ENCODE measurements around the gene TMEM178B.
"Not testable (repeated sequence)": the region's sequence is repeated elsewhere in the genome, so short reads cannot be mapped to it uniquely, and the experiment has no call there.

Gene TMEM178B

GRCh38 chr7:141045126-141045841, 28.6 kb upstream of the TMEM178B start:
- H3K4me1 ChIP-seq = peaks cover 0 to 3% (median 0%) of the 10 kb centered on the region in 10 experiments; a peak in 4 of 20 replicates
- H3K4me2 ChIP-seq = no peak overlapping the region
- no peaks in the 10 kb centered on the region for H4K20me1 ChIP-seq
- peaks cover 0 to 4% (median 0%) of the 10 kb centered on the region in 11 experiments; a peak in 1 of 22 replicates for H3K9me3 ChIP-seq (replicated peaks in 1 of 11)
- TF ChIP-seq Cebpa-rat (IDR thresholded peaks at IDR 0.05) = no peak
- no peaks in the 10 kb centered on the region for H3K36me3 ChIP-seq
- H3K27ac ChIP-seq = no peak overlapping the region
- H3K27me3 ChIP-seq = no peaks in the 10 kb centered on the region
- no peak overlapping the region for H3K4me3 ChIP-seq
- H3K9ac ChIP-seq = no peak overlapping the region

GRCh38 chr7:141045842-141046620, 27.8 kb upstream of the TMEM178B start:
- Histone ChIP-seq H3K9ac (no peak overlapping the region), H3K4me3 (no peak overlapping the region), H4K20me1 (no peaks in the 10 kb centered on the region), H3K36me3 (no peaks in the 10 kb centered on the region), H3K27me3 (no peaks in the 10 kb centered on the region), H3K9me3 (replicated peaks in 1 of 11) (peaks cover 0 to 4% (median 0%) of the 10 kb centered on the region in 11 experiments; a peak in 1 of 22 replicates), H3K4me2 (no peak overlapping the region), H3K27ac (no peak overlapping the region), H3K4me1 (peaks cover 0 to 3% (median 0%) of the 10 kb centered on the region in 10 experiments; a peak in 3 of 20 replicates)
- TF ChIP-seq Cebpa-rat (IDR thresholded peaks at IDR 0.05) = no peak

GRCh38 chr7:141053626-141054025, 20.2 kb upstream of the TMEM178B start:
- TF ChIP-seq Cebpa-rat (IDR thresholded peaks at IDR 0.05) = peak in 3 of 11 experiments; percentile 9 to 49 (median 39); a peak in 3 of 22 replicates
- H3K4me1 ChIP-seq = peaks cover 0 to 20% (median 0%) of the 10 kb centered on the region in 10 experiments; a peak in 9 of 20 replicates
- H3K9me3 ChIP-seq (replicated peaks in 1 of 11) = peaks cover 0 to 13% (median 3%) of the 10 kb centered on the region in 11 experiments; a peak in 9 of 22 replicates
- no peaks in the 10 kb centered on the region for H3K27me3 ChIP-seq
- peak overlapping the region in 1 of 11 experiments; percentile 52; a peak in 3 of 22 replicates for H3K27ac ChIP-seq
- no peaks in the 10 kb centered on the region for H4K20me1 ChIP-seq
- no peak overlapping the region for H3K4me3 ChIP-seq
- H3K4me2 ChIP-seq = peak overlapping the region in 5 of 11 experiments; percentile 14 to 57 (median 38); a peak in 8 of 22 replicates
- no peak overlapping the region for H3K9ac ChIP-seq
- H3K36me3 ChIP-seq = no peaks in the 10 kb centered on the region

- no peak overlapping the region for H3K9ac ChIP-seq
- H3K27ac ChIP-seq = no peak overlapping the region
- no peaks in the 10 kb centered on the region for H3K36me3 ChIP-seq
- no peak for TF ChIP-seq Cebpa-rat (IDR thresholded peaks at IDR 0.05)
- no peak overlapping the region for H3K4me2 ChIP-seq
- peaks cover 0 to 20% (median 0%) of the 10 kb centered on the region in 10 experiments; a peak in 9 of 20 replicates for H3K4me1 ChIP-seq
- H4K20me1 ChIP-seq = no peaks in the 10 kb centered on the region
- no peak overlapping the region for H3K4me3 ChIP-seq
- H3K27me3 ChIP-seq = no peaks in the 10 kb centered on the region
- H3K9me3 ChIP-seq (replicated peaks in 1 of 11) = peaks cover 0 to 13% (median 3%) of the 10 kb centered on the region in 11 experiments; a peak in 9 of 22 replicates
Measured at GRCh38 chr7:141055146-141055545, 18.7 kb upstream of the TMEM178B start.

GRCh38 chr7:141057788-141058187, 16.1 kb upstream of the TMEM178B start:
- Histone ChIP-seq H3K4me1 (peaks cover 0 to 15% (median 0%) of the 10 kb centered on the region in 10 experiments; a peak in 9 of 20 replicates), H3K9ac (no peak overlapping the region), H3K27me3 (no peaks in the 10 kb centered on the region), H4K20me1 (no peaks in the 10 kb centered on the region), H3K4me2 (no peak overlapping the region), H3K4me3 (no peak overlapping the region), H3K27ac (no peak overlapping the region), H3K9me3 (replicated peaks in 1 of 11) (peaks cover 0 to 13% (median 3%) of the 10 kb centered on the region in 11 experiments; a peak in 9 of 22 replicates), H3K36me3 (no peaks in the 10 kb centered on the region)
- no peak for TF ChIP-seq Cebpa-rat (IDR thresholded peaks at IDR 0.05)

GRCh38 chr7:141067856-141068255, 6.0 kb upstream of the TMEM178B start:
- peaks cover 0 to 14% (median 4%) of the 10 kb centered on the region in 11 experiments; a peak in 12 of 22 replicates for H4K20me1 ChIP-seq
- not testable (repeated sequence) for H3K9me3 ChIP-seq (replicated peaks in 1 of 11); H3K27ac ChIP-seq; H3K9ac ChIP-seq; H3K4me2 ChIP-seq; H3K4me3 ChIP-seq; H3K36me3 ChIP-seq
- peaks cover 30 to 42% (median 32%) of the 10 kb centered on the region in 11 experiments for H3K27me3 ChIP-seq
- H3K4me1 ChIP-seq = peaks cover 9 to 19% (median 18%) of the 10 kb centered on the region in 10 experiments

- H3K9ac ChIP-seq = peak overlapping the region in 1 of 11 experiments; percentile 24; a peak in 2 of 22 replicates
- H3K4me1 ChIP-seq = peaks cover 18 to 37% (median 34%) of the 10 kb centered on the region in 10 experiments
- TF ChIP-seq Cebpa-rat (IDR thresholded peaks at IDR 0.05) = no peak
- H3K36me3 ChIP-seq = no peaks in the 10 kb centered on the region
- no peak overlapping the region for H3K27ac ChIP-seq
- peaks cover 65 to 77% (median 68%) of the 10 kb centered on the region in 11 experiments for H3K27me3 ChIP-seq
- H3K4me3 ChIP-seq = peak overlapping the region; percentile 52 to 70 (median 61)
- no peaks in the 10 kb centered on the region for H3K9me3 ChIP-seq (replicated peaks in 1 of 11)
- H3K4me2 ChIP-seq = peak overlapping the region; percentile 80 to 98 (median 96)
- peaks cover 0 to 34% (median 13%) of the 10 kb centered on the region in 11 experiments; a peak in 13 of 22 replicates for H4K20me1 ChIP-seq
Measured at GRCh38 chr7:141071260-141071854, 2.5 kb upstream of the TMEM178B start.

- peak overlapping the region; percentile 80 to 98 (median 96) for H3K4me2 ChIP-seq
- peaks cover 0 to 34% (median 13%) of the 10 kb centered on the region in 11 experiments; a peak in 13 of 22 replicates for H4K20me1 ChIP-seq
- peaks cover 18 to 37% (median 34%) of the 10 kb centered on the region in 10 experiments for H3K4me1 ChIP-seq
- H3K27me3 ChIP-seq = peaks cover 69 to 84% (median 73%) of the 10 kb centered on the region in 11 experiments
- H3K4me3 ChIP-seq = peak overlapping the region; percentile 52 to 70 (median 61)
- no peaks in the 10 kb centered on the region for H3K36me3 ChIP-seq
- no peaks in the 10 kb centered on the region for H3K9me3 ChIP-seq (replicated peaks in 1 of 11)
- no peak overlapping the region for H3K27ac ChIP-seq
- H3K9ac ChIP-seq = peak overlapping the region in 3 of 11 experiments; percentile 24 to 52 (median 38); a peak in 3 of 22 replicates
- TF ChIP-seq Cebpa-rat (IDR thresholded peaks at IDR 0.05) = no peak
Measured at GRCh38 chr7:141071855-141072547, 1.9 kb upstream of the TMEM178B start.
